Measurements from ENCODE around the gene GABBR2.

Gene GABBR2

DNA sequence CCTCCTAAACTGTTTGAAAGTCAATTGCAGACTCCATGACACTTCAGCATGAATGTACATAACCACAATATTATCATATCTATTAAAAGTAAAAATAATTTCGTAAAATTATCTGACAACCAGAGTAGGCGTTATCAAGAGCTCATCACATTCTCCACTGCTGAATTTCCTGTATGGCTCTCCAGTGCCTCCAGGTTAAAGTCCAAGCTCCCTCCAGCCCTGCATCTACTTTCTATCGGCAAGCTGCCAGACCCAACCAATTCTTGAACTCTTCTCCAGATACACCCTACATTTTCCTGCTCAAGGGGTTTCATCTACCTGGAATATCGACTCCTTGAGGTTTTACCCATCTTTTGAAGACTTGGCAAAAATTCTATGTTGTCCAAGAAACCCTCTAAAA lies 378.8 kb downstream of the GABBR2 start:
- TF ChIP-seq, protein P1, sequence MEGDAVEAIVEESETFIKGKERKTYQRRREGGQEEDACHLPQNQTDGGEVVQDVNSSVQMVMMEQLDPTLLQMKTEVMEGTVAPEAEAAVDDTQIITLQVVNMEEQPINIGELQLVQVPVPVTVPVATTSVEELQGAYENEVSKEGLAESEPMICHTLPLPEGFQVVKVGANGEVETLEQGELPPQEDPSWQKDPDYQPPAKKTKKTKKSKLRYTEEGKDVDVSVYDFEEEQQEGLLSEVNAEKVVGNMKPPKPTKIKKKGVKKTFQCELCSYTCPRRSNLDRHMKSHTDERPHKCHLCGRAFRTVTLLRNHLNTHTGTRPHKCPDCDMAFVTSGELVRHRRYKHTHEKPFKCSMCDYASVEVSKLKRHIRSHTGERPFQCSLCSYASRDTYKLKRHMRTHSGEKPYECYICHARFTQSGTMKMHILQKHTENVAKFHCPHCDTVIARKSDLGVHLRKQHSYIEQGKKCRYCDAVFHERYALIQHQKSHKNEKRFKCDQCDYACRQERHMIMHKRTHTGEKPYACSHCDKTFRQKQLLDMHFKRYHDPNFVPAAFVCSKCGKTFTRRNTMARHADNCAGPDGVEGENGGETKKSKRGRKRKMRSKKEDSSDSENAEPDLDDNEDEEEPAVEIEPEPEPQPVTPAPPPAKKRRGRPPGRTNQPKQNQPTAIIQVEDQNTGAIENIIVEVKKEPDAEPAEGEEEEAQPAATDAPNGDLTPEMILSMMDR (conservative IDR thresholded peaks at IDR 0.05; ENCODE audit: low read length): no peak
- no peak for DNase-seq (ENCODE audit: low read depth)
- H3K4me3 ChIP-seq (ENCODE audit: low read length): no peak overlapping the region

DNA sequence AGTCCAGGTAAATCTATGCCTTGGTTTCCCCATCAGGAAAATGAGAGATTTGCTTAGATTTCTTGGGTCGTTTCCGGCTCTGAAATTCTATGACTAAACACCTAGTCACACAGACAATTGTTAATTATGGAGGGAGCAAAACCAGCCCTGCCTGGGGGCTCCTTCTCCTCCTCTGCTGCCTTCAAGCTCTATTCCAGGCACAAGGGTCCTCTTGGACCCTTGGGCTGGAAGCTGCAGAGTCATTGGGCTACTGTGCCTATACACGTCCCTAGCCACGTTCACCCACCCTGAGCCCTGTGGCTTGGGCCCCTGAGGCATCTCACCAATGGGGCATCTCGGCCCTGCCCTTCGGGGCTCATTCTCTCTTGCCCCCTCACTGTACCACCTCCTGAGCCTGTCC lies 379.5 kb downstream of the GABBR2 start:
- no peak for DNase-seq (ENCODE audit: low read depth)
- TF ChIP-seq, protein P1 (conservative IDR thresholded peaks at IDR 0.05; ENCODE audit: low read length): no peak
- H3K4me3 ChIP-seq (ENCODE audit: low read length): no peak overlapping the region

DNA sequence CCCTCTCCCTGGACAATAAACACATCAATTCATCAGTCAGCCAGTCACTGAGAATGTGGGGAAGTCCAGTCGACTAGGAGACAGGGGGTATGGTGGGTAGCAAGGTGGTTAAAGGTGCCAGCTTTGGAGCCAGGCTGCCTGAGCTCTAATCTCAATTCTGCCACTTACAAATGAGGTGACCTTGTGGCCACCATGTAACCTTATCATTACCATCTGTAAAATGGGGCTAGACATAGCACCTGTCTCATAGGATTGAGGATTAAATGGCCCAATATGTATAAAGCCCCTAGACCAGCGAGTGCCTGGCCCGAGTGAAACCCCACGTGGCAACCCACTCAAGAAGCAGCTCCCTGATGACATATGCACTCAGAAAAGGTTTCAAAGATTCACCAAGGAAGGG lies 380.0 kb downstream of the GABBR2 start:
- TF ChIP-seq, protein P1 (conservative IDR thresholded peaks at IDR 0.05; ENCODE audit: low read length): no peak

DNA sequence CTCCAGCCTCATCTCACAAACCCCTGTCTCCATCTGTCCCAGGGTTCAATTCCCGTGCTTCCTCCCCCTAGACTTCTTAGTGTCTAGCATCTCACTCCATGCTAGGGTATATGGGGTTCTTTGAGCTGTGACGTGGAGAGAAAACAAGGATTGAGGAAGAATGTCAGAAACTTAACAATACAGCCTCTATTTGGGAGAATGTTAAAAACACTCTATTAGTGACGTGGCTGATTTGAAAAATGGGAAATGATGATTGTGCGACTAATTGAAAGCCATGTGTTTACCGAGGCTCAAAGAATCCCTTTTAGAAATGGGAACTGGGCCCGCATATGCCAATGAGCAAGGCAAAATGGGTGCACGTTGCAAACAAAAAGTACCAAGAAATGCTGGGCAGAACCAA lies 380.6 kb downstream of the GABBR2 start:
- no peak overlapping the region for H3K4me3 ChIP-seq (ENCODE audit: low read length)
- DNase-seq (ENCODE audit: low read depth): no peak
- TF ChIP-seq, protein P1 (conservative IDR thresholded peaks at IDR 0.05; ENCODE audit: low read length): no peak

More for the DNA sequence above, 380.0 kb downstream of the GABBR2 start:
- DNase-seq (ENCODE audit: low read depth): no peak
- no peak overlapping the region for H3K4me3 ChIP-seq (ENCODE audit: low read length)

DNA sequence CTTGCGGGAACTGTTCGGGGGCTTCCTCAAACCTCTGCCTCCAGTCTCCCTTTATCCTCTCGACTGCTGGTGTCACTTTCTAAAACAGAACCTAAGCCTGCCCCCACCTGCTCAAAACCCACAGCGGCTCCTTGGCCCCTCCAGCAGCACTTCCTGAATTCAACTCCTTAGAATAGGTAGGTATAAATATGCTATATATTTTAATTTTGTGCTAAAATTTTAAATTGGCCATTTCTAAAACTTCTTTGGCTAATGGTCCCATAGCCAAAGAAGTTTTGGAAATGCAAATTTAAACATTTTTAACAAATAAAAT lies 381.5 kb downstream of the GABBR2 start:
- H3K4me3 ChIP-seq (ENCODE audit: low read length): no peak overlapping the region
- TF ChIP-seq, protein P1 (conservative IDR thresholded peaks at IDR 0.05; ENCODE audit: low read length): no peak
- no peak for DNase-seq (ENCODE audit: low read depth)

DNA sequence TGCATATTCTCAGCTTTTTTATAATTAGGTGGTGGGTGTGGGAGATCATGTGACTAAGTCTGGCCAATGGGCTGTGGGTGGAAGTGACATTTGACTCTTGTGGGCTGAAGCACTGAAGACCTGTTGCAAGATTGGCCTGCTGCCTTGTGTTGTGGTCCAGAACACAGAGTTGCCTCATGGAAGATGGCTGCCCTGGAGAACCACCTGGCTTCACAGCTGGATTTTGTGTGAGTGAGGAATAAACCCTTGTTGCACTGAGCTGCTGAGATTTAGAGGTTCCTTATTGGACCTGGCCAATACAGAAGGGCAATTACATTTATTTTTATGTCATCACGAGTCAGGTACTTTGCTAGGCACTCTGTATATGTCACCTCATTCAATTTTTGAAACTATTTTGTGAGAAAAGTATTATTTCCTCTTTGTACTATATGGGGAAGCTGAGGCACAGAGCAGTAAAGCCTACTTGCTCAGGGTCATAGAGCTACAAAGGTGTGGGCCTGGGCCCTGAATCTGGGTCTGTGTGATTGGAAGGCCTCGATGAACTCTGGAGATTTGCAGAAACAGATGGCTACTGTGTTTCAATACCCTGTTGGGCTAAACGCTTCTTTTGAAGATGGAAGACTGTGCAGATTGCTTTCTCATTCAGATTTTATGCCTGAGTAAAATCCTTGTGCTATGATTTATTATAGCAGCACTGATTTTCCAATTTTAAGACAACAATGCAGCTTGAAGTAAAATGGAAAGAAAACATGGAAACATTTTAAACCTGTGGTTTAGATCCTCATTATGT lies 382.1 kb downstream of the GABBR2 start:
- no peak overlapping the region for H3K4me3 ChIP-seq (ENCODE audit: low read length)
- TF ChIP-seq, protein P1 (conservative IDR thresholded peaks at IDR 0.05; ENCODE audit: low read length): no peak
- DNase-seq (ENCODE audit: low read depth): peak; percentile 77

DNA sequence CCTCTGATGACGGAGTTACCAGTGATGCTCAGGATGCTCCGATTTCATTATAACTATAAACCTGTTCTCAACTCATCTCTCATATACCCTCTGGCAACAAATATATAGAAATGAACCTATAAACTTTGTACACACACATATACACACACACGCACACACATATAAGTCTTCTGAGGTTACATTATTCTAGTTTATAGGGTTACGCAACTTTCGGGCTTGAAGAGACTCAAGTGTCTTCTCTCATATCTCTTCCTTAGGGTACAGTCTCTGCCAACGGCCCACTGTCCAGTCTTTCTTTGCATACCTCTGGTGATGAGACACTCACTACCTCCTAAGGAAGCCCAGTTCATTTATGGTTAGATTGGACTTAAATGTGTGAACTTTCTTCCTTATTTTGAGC lies 383.9 kb downstream of the GABBR2 start:
- H3K4me3 ChIP-seq (ENCODE audit: low read length): no peak overlapping the region
- TF ChIP-seq, protein P1 (conservative IDR thresholded peaks at IDR 0.05; ENCODE audit: low read length): no peak
- no peak for DNase-seq (ENCODE audit: low read depth)

Measured in AG10803 (cell line).